Ovary (tissue), 3 donors: ENCODE data around the gene TNS4.

Experiments
- CTCF ChIP-seq, 3 donors: fragments of 450-650 bp in 2 of 3; fragments of 200-600 bp in 1 of 3; IDR thresholded peaks; one replicate each; pipeline versions ENCODE4 v1.5.1 to v1.8.0; 2016 to 2022; ENCODE audit warnings: antibody characterized with exemption in 3 of 3, mild to moderate bottlenecking in 1 of 3
- EP300 ChIP-seq: sonication (generic); formaldehyde crosslinking; IDR thresholded peaks from one replicate; pipeline ENCODE4 v1.6.1; 2017; ENCODE audit warnings: antibody characterized with exemption
- POLR2A ChIP-seq: fragments of 450-650 bp; IDR thresholded peaks from one replicate; pipeline ENCODE4 v1.6.1; 2017; ENCODE audit warnings: antibody characterized with exemption, mild to moderate bottlenecking, moderate library complexity
- donor health status: DM: no; HTN: no; CAD: no.

- TF ChIP-seq CTCF (IDR thresholded peaks at IDR 0.05) (no peak), POLR2A (no peak), EP300 (no peak)
Measured at GRCh38 chr17:40473573-40474365, 27.7 kb downstream of the TNS4 start.
